ENCODE measurements around the gene ARHGAP26.

DNA sequence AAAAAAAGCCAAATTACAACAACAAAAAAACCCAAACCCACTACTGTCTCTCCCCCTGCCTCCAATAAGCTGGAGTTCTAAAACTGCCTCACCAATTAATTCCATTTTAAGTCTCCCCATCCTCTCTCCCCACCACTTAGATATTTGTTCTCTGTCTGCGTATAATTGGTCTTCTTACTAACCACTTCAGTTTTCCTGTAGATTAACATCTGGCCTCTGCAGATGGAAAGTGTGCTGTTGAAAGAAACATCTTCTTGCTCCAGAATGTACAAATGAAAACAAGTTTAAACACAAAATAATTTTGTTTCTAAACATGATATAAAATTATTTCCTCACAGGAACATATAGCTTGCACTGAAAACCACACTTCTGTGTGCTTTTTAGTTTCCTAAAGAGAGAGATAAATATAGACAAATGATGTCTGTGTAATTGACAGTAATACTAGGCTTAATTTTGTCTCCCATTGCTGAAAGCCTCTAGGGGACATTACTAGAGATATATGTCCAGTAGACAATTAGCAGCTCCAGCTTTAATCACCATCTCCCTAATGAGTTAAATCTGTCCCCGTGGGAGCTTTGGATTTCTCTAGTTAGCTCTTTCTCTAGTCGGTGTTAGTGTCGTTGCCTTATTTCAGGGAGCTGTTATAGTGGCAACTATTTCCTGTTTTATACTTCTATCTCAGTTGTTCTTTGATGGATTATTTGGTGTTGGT is 164.0 kb downstream of the ARHGAP26 start:
- TF ChIP-seq, protein P1, sequence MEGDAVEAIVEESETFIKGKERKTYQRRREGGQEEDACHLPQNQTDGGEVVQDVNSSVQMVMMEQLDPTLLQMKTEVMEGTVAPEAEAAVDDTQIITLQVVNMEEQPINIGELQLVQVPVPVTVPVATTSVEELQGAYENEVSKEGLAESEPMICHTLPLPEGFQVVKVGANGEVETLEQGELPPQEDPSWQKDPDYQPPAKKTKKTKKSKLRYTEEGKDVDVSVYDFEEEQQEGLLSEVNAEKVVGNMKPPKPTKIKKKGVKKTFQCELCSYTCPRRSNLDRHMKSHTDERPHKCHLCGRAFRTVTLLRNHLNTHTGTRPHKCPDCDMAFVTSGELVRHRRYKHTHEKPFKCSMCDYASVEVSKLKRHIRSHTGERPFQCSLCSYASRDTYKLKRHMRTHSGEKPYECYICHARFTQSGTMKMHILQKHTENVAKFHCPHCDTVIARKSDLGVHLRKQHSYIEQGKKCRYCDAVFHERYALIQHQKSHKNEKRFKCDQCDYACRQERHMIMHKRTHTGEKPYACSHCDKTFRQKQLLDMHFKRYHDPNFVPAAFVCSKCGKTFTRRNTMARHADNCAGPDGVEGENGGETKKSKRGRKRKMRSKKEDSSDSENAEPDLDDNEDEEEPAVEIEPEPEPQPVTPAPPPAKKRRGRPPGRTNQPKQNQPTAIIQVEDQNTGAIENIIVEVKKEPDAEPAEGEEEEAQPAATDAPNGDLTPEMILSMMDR (IDR thresholded peaks at IDR 0.05): no peak
- no peak for TF ChIP-seq POLR2A (IDR thresholded peaks at IDR 0.05)
